Nephron progenitor cell (in vitro differentiated cells): ENCODE results near the gene GALNT6.

Experiments
- DNase-seq: peaks from one replicate; pipeline ENCODE4 v3.0.0; 2021
- H3K27ac Mint-ChIP-seq: 2 replicates; pipeline ENCODE4 v1.8.0; 2021; ENCODE audit warnings: mild to moderate bottlenecking, moderate library complexity, mixed read lengths
- H3K27me3 Mint-ChIP-seq: 2 replicates; pipeline ENCODE4 v1.8.0; 2021; ENCODE audit warnings: mild to moderate bottlenecking, low read depth, mixed read lengths; ENCODE audit not compliant: poor library complexity
- H3K36me3 Mint-ChIP-seq: 2 replicates; pipeline ENCODE4 v1.8.0; 2021; ENCODE audit warnings: low read depth, mixed read lengths
- H3K4me1 Mint-ChIP-seq: 2 replicates; pipeline ENCODE4 v1.8.0; 2021; ENCODE audit warnings: mixed read lengths
- H3K4me3 Mint-ChIP-seq: 2 replicates; pipeline ENCODE4 v1.8.0; 2021; ENCODE audit warnings: mild to moderate bottlenecking, moderate library complexity, mixed read lengths
- H3K9me3 Mint-ChIP-seq: 2 replicates; pipeline ENCODE4 v1.8.0; 2021; ENCODE audit warnings: mild to moderate bottlenecking, moderate library complexity, mixed read lengths
- TF ChIP-seq, protein P1 (sequence below): fragments of 200-600 bp; sonication (generic); IDR thresholded peaks from 2 replicates; pipeline ENCODE4 v1.5.0; 2021; ENCODE audit warnings: antibody characterized with exemption

The GALNT6 gene

DNA sequence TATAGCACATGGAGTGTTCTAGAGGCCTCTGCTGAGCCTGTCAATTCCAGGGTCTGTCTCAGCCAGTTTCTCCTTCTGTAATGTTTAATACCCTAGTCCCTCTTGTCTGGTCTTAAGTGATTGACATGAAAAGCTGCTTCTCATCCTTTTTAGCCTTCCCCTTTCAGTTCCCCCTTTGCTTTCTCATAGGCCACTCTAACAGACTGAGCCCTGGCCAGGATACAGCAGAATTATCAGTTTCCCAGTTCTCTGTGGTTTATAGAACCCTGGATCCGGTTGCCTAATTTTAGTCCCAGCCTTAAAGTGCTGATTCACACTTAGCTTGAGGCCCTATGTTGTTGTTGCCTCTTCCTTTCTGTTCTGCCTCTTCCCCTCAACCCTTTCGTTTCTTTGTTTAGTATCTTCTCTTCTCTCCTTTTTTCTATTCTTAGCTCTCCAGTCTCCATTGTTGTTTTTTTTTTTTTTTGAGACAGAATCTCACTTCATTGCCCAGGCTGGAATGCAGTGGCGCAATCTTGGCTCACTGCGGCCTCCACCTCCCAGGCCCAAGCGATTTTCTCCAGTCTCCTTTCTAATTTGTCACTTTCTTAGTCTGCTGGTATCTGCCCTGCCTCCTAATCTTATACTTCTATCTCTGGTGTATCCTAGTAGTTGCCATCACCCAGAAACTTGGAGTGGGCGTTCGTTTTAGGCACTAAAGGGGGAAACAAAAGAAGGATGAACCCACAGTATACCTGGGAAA, 64.3 kb downstream of the GALNT6 start:
- Mint-ChIP-seq H3K4me3 (no peak overlapping the region), H3K9me3 (no peaks in the 10 kb centered on the region), H3K27ac (peak overlapping the region; percentile 47), H3K36me3 (no peaks in the 10 kb centered on the region), H3K27me3 (peaks cover 7% of the 10 kb centered on the region), H3K4me1 (peaks cover 29% of the 10 kb centered on the region)
- TF ChIP-seq, protein P1, sequence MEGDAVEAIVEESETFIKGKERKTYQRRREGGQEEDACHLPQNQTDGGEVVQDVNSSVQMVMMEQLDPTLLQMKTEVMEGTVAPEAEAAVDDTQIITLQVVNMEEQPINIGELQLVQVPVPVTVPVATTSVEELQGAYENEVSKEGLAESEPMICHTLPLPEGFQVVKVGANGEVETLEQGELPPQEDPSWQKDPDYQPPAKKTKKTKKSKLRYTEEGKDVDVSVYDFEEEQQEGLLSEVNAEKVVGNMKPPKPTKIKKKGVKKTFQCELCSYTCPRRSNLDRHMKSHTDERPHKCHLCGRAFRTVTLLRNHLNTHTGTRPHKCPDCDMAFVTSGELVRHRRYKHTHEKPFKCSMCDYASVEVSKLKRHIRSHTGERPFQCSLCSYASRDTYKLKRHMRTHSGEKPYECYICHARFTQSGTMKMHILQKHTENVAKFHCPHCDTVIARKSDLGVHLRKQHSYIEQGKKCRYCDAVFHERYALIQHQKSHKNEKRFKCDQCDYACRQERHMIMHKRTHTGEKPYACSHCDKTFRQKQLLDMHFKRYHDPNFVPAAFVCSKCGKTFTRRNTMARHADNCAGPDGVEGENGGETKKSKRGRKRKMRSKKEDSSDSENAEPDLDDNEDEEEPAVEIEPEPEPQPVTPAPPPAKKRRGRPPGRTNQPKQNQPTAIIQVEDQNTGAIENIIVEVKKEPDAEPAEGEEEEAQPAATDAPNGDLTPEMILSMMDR, result no peak
- no peak for DNase-seq

DNA sequence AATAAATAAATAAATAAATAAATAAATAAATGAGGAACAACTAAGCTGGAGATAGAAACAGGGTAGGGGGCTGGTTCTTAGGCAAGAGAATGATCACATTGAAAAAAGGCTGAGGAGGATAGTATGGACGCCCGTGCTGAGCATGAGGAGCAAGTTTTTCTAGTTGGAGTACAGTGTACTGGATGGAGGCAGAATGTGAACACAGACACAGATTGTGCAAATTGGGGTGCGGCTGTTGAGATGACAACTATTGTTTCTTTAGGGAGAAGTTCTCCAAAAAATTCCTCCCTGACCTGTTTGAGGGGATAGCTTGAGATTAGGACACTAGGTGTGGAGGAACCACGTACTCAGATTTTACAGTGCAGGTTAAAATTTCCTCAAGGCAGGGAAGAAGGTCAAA, 66.3 kb downstream of the GALNT6 start:
- no peak for DNase-seq
- Mint-ChIP-seq H3K9me3 (no peaks in the 10 kb centered on the region), H3K4me3 (no peak overlapping the region), H3K4me1 (peaks cover 44% of the 10 kb centered on the region), H3K27me3 (peaks cover 7% of the 10 kb centered on the region), H3K27ac (no peak overlapping the region), H3K36me3 (no peaks in the 10 kb centered on the region)
- TF ChIP-seq, protein P1, result no peak

DNA sequence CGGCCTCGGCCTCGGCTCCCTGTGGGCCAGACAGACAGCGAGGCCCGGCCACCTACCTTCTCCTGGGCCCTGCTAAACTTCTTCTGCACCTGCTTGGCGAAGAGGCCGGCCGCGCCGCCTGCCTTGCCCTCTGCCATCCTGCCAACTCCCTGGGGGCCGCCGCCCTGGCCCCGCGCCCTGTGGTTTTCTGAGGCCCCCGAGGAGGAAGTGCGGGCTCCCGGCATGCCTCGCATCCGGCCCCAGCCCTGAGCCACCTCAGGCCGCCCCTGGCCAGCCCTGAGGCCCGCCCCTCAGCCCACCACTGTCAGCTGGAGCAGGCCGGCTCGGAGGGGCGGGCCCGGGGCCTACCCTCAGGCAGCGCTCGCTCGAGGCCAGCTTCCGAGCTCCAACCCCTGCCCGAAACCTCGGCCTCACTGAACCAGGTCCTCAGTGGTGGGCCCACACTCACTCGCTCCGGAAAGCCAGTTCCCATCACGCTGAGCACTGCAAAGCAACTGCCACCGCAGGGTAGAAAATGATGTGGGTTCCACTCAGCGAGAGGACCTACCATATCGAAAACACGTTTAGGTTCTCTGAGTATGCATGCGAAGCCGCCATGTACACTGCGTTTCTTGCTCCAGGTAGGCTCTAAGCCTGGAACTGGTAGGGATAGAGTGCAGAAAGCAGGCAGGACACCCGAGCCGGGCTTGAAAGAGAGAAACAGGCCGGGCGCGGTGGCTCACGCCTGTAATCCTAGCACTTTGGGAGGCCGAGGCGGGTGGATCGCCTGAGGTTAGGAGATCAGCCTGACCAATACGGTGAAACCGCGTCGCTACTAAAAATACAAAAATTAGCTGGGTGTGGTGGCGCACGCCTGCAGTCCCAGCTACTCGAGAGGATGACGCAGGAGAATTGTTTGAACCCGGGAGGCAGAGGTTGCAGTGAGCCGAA, 67.0 kb downstream of the GALNT6 start, which contains the start of gene BIN2:
TSS of gene BIN2 (minus strand) at position 209 of the 930 bp plus-strand sequence. CDS start at position 137, 72 bp downstream.
- H3K27ac Mint-ChIP-seq, result peak within 1 kb of the TSS; percentile 36
- no peak for DNase-seq
- no peaks in the 10 kb centered on the region for H3K36me3 Mint-ChIP-seq
- no peaks in the 10 kb centered on the region for H3K9me3 Mint-ChIP-seq
- TF ChIP-seq, protein P1, result no peak
- no peak within 1 kb of the TSS for H3K4me3 Mint-ChIP-seq
- peaks cover 37% of the 10 kb centered on the region for H3K4me1 Mint-ChIP-seq
- H3K27me3 Mint-ChIP-seq, result peaks cover 4% of the 10 kb centered on the region

DNA sequence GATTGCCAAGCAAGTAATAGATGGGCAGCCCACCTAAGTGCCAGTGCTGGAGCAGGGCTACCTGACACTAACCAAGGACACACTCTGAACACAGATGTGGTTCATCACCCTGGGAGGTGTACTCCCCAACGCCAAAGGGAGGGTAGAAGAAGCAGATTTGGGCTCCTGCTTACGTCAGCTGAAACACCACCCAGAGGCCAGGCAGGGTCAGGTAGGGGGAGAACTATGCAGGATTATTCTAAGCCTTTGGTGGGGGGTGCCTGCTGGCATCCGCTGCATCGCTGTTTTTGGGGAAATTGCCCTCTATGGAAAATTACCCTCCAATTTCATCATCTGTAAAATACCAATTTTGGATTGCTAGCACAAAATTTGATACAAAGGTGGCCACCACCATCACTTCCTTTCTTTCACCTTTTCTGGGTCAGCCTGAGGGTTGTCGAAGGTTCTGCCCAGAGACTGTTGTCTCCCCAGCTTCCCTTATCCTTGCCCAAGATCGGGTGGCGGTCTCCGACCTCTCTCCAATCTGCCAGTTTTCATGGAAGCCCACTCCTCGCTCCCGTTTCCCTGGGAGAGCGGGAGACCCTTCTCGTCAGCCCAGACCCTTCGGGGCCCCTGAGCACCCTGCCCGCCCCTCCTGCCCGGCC, 67.8 kb downstream of the GALNT6 start:
- no peak for DNase-seq
- peaks cover 3% of the 10 kb centered on the region for H3K9me3 Mint-ChIP-seq
- TF ChIP-seq, protein P1, result no peak
- H3K36me3 Mint-ChIP-seq, result no peaks in the 10 kb centered on the region
- no peak overlapping the region for H3K4me3 Mint-ChIP-seq
- H3K27ac Mint-ChIP-seq, result no peak overlapping the region
- peaks cover 40% of the 10 kb centered on the region for H3K4me1 Mint-ChIP-seq
- peaks cover 7% of the 10 kb centered on the region for H3K27me3 Mint-ChIP-seq

DNA sequence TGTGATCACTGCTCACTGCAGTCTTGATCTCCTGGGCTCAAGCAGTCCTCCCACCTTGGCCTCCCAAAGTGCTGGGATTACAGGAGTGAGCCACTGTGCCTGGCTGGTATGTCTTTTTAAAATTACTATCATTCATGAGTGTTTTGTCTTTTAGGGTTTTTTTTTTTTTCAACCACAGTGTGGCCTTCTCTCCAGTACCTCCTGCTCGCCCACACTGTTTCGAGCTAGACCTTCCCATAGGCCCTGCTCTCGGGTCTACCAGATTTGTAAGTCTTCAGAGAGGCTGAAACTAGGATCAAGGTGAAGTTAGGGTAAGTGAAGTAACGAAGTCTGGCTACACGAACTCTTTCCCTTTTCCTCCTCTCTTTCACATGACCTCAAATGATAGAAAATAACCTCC, 68.8 kb downstream of the GALNT6 start:
- peaks cover 7% of the 10 kb centered on the region for H3K27me3 Mint-ChIP-seq
- H3K9me3 Mint-ChIP-seq, result peaks cover 3% of the 10 kb centered on the region
- peaks cover 40% of the 10 kb centered on the region for H3K4me1 Mint-ChIP-seq
- H3K4me3 Mint-ChIP-seq, result no peak overlapping the region
- H3K27ac Mint-ChIP-seq, result no peak overlapping the region
- TF ChIP-seq, protein P1, result no peak
- no peaks in the 10 kb centered on the region for H3K36me3 Mint-ChIP-seq
- DNase-seq, result no peak
